Inflammatory macrophage treated with lipopolysaccharide for 4 hours (primary cell): ENCODE measurements around the gene COL9A2.

ENCODE experiments used
- DNase-seq: peaks from one replicate; pipeline ENCODE4 v3.0.0-alpha.2; 2020

COL9A2 gene

GRCh38 chr1:40256401-40257084 lies 60.5 kb downstream of the COL9A2 start:
- DNase-seq = no peak

GRCh38 chr1:40255231-40255630 lies 61.9 kb downstream of the COL9A2 start:
- no peak for DNase-seq

GRCh38 chr1:40252601-40253000 lies 64.5 kb downstream of the COL9A2 start:
- DNase-seq = no peak

DNA sequence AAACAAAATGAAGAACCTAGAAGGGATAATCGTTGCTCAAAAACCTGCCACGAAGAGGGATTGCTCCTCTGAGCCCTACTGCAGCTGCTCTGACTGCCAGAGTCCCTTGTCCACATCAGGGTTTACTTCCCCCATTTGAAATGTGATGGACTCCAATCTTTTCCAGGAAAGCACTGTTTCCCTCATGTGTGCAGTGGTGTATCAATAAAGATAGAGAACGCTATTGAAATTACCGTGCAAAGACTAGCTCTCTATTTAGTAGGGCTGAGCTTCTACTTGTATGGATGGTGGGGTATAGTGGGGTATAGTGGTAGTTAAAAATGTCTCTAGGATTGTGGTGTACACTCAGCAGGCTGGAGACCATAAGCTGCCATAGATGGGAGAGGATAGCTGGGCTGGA lies 65.6 kb downstream of the COL9A2 start:
- DNase-seq = no peak
